ENCODE data around the gene TMEM52B.
A peak's percentile ranks its signal among the peaks of the same experiment; 100 is the strongest.

The TMEM52B gene

GRCh38 chr12:10178821-10179220, at the start of gene TMEM52B:
TMEM52B (plus strand) TSS chr12:10179032; CDS start chr12:10179575, 543 bp downstream.
- no peak for DNase-seq (ENCODE audit: low read depth, low spot score)

- no peak for DNase-seq (ENCODE audit: low read depth, low spot score)
These were observed 48.8 kb upstream of the TMEM52B start, which contains the start of gene CLEC7A for GRCh38 chr12:10130042-10130441. CLEC7A (minus strand) TSS chr12:10130199; CDS start chr12:10130082, 117 bp downstream.

- DNase-seq (ENCODE audit: low read depth, low spot score) = no peak
These were observed 47.6 kb upstream of the TMEM52B start for GRCh38 chr12:10131111-10131690.

- no peak for DNase-seq (ENCODE audit: low read depth, low spot score)
These were observed 45.9 kb upstream of the TMEM52B start for GRCh38 chr12:10132850-10133370.

GRCh38 chr12:10135126-10135525, 43.7 kb upstream of the TMEM52B start:
- DNase-seq (ENCODE audit: low read depth, low spot score) = no peak

- no peak for DNase-seq (ENCODE audit: low read depth, low spot score)
These were observed 42.1 kb upstream of the TMEM52B start for GRCh38 chr12:10136637-10137205.

GRCh38 chr12:10140001-10140400, 38.8 kb upstream of the TMEM52B start:
- peak; percentile 18 for DNase-seq (ENCODE audit: low read depth, low spot score)

- DNase-seq (ENCODE audit: low read depth, low spot score) = no peak
These were observed 35.7 kb upstream of the TMEM52B start for GRCh38 chr12:10142976-10143589.

- DNase-seq (ENCODE audit: low read depth, low spot score) = no peak
These were observed 31.0 kb upstream of the TMEM52B start for GRCh38 chr12:10147714-10148403.

- DNase-seq (ENCODE audit: low read depth, low spot score) = no peak
These were observed 27.2 kb upstream of the TMEM52B start for GRCh38 chr12:10151621-10152020.

GRCh38 chr12:10153271-10154144, 25.3 kb upstream of the TMEM52B start:
- DNase-seq (ENCODE audit: low read depth, low spot score) = no peak

GRCh38 chr12:10154145-10154496, 24.7 kb upstream of the TMEM52B start:
- no peak for DNase-seq (ENCODE audit: low read depth, low spot score)

GRCh38 chr12:10155966-10156365, 22.9 kb upstream of the TMEM52B start:
- no peak for DNase-seq (ENCODE audit: low read depth, low spot score)

- no peak for DNase-seq (ENCODE audit: low read depth, low spot score)
These were observed 20.4 kb upstream of the TMEM52B start for GRCh38 chr12:10158406-10158805.

- no peak for DNase-seq (ENCODE audit: low read depth, low spot score)
These were observed 19.6 kb upstream of the TMEM52B start for GRCh38 chr12:10159280-10159679.

GRCh38 chr12:10160617-10161385, 18.0 kb upstream of the TMEM52B start:
- no peak for DNase-seq (ENCODE audit: low read depth, low spot score)

GRCh38 chr12:10163084-10163483, 15.7 kb upstream of the TMEM52B start:
- DNase-seq (ENCODE audit: low read depth, low spot score) = no peak

- no peak for DNase-seq (ENCODE audit: low read depth, low spot score)
These were observed 13.4 kb upstream of the TMEM52B start for GRCh38 chr12:10165421-10165820.

GRCh38 chr12:10167599-10167998, 11.2 kb upstream of the TMEM52B start:
- DNase-seq (ENCODE audit: low read depth, low spot score) = no peak

- DNase-seq (ENCODE audit: low read depth, low spot score) = no peak
These were observed 9.7 kb upstream of the TMEM52B start for GRCh38 chr12:10169104-10169503.

- no peak for DNase-seq (ENCODE audit: low read depth, low spot score)
These were observed 8.6 kb upstream of the TMEM52B start for GRCh38 chr12:10170216-10170615.
